Embryonic facial prominence (tissue), 1 donor: ENCODE results near the gene PEX26.
"Not testable (repeated sequence)": the region's sequence is repeated elsewhere in the genome, so short reads cannot be mapped to it uniquely, and the experiment has no call there.

ENCODE experiments used
- DNase-seq: peaks from one replicate; pipeline ENCODE4 v3.0.0-alpha.2; 2016; ENCODE audit errors: extremely low spot score

PEX26 gene

DNA sequence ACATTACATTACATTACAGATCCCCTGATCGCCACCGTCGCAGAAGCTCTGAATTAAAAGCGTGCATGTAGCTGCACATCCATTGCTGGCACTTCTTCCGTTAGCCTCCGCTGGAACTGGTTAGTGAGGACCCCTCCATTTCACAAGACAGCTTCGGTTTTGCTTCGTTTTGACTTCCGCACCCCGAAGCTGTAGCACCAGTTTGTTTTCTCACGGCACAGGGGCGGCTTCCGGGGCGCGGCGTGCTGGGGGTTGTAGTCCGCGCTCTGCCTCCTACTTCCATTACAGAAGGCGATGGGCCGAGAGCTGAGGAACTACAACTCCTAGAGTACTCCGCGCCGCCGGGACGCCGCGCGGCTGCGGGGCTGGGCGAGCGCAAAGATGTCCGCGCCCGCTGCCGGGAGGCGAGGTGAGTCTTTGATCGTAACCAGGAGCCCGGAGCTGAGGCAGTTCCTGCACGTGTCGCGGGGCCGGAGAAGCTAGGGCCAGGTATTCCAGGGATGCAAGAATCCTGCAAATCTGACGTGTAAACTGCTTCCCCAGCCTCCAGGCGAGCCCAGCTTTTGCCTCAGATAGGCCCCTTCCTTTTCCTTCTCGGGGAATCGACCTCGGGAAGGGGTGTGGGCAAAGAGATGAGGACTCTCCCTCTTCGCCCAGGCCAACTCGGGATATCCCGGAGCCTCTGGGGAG, at the start of gene PEX26:
PEX26 (plus strand) TSS at position 352 of the 690 bp plus-strand sequence. CDS start 387 bp downstream, outside the sequence.
- DNase-seq: peak; percentile 92

DNA sequence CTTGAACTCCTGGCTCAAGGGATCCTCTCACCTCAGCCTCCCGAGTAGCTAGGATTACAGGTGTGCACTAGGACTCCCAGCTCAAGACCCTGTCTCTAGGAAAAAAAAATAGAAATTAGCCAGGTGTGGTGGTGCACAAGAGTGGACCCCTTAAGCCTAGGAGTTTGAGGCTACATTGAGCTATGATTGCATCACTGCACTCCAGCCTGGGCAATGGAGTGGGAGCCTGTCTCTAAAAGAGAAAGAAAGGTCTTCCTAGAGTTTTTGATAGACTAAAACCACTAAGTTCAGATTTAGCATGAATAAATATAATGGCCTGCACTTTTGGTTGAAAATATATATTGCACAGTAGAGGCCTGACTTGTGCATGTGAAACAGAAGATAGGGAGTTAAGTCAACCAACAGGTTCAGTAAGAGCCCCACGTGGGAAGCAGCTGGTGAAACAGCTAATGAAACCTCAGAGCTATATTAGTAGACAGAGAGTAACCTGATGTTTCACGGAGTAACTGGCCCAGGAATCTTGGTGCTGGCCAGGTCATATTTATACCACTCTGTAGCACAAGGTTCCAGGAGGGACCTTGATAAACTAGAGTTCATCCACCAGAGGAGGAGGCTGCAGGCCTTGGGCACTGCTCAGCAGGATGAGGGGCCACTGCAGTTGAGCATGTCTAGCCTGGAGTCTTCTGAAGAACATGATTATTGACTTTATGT, 48.8 kb upstream of the PEX26 start:
- DNase-seq: no peak

DNA sequence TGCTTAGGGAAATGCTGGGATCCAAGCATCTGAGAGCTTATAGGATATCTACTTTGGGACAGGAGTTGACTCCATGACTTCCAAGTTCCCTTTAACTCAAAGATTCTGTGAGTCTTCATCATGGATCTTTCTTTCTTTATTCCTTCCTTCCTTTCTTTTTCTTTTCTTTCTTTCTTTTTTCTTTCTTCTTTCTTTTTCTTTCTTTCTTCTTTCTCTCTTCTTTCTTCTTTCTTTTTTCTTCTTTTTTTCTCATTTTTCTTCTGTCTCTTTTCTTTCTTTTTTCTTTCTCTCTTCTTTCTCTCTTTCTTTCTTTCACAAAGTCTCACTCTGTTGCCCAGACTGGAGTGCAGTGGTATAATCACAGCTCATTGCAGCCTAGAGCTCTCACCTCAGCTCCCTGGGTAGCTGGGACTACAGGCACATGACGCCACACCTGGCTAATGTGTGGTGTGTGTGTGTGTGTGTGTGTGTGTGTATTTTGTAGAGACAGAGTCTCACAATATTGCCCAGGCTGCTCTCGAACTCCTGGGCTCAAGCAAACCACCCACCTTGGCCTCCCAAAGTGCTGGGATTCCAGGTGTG, 48.0 kb upstream of the PEX26 start:
- DNase-seq: no peak

DNA sequence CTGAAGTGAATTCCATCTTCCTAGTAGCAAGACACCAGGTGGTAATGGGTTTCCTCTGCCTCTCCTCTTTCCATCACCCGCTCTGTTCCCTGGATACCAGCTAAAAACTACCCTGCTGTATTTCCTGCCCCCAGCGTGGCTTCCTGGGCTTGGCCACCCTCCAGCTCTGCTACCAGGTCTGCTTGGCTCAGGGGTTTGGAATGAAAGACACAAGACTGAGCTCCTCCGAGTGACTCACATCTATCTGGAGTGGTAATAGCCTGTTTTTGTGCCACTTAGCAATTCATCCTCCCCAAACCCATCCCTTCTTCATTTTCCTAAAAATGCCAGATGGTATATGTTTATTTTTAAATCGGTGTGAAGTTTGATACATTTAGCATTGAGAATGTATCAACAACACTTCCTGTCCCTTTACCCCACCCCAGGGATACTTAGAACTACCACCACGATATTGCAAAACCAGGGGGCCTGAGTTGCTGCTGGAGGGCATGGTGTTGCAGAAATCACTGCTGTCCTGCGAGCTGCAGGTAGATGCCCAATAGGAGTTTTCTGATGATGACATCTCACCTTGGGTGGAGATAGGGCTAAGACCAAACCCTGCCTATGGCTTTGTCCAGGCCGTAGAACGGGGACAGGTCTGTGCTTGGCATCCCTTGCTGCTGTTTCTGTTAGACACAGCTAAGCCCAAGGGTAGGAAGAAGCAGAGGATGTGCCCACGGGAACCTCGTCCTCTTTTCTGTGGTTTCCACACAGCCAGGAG, 45.9 kb upstream of the PEX26 start:
- no peak for DNase-seq

DNA sequence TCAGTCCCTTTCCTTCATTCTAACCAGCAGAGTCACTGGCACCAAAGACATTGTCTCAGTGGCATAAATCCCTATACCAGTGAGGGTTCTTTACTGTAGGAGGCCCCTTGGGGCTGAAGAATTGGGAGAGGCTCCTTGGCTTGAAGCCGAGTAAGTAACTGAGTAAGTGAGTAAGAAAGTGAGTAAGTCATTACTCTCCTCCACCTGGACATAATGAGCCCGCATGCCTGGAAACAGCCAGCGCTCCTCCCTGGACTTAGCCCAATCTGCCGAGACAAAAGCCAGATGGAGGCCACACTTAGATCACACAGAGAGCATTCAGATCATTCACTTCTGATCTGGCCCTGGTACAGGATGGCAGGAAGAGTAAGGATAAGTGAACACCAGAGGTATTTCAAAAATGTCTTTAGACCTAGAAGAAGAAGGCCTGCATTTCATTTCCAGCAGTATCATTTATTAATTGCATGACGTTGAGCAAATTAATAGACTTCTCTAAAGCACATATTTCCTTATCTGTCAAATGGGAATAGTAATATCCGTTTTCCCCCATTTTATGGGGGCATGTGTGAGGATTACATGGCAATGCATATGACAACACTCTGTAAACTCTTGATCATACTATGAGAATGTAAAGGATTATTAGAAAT, 45.2 kb upstream of the PEX26 start:
- no peak for DNase-seq

DNA sequence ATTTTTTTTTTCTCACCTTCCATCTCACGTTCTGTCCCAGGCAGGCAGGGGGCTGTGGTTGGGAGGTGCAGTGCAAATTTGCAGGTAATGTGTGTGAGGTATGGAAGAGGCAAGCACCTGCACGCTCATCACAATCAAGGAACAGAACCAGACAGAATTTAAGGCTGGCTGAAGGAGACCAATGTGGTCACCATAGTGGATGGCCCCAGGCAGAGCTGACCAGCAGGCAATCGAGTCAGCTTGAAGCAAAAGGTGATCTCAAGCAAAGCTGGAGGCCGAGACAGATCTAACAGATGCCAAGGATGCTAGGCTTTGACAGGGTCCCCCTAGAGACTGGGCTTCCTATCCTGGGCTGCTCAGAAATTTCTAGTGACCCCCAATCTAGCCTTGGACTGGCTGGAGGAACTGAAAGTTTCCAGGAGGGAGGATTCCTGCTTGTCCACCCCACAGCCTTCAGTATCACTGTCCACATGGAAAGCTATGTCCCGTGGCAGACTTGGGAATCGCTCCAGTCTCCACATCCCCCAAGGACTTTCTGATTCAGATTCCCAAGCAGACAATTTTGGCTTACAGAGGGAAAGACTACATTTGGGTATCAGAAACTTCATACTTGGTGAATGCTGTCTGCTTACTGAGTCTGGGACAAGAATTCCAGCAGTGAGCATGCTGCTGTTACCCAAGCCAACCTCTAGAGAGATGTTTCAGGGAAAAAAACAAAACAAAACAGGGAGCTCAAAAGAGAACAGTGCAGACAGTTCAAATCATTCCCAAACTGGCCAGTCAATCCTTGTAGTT, 44.4 kb upstream of the PEX26 start:
- no peak for DNase-seq

DNA sequence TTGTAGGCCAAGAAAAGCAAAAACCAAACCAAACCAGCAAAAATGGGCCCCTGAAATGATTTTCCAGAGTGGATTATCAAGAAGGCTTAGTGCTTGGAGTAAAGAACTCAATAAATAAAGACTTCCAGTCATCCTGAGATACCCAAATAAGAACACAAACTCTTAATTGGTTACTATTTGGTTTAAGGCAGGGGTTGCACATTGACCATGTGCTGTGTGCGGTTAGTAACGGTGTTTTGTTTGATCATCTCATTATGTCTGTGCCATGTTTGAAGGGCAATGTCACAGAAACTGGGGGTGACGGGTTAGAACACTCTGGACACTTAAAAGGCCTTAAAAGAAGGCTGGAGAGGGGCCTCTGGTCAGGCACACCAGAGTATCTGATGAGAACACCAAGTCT, 43.7 kb upstream of the PEX26 start:
- no peak for DNase-seq

DNA sequence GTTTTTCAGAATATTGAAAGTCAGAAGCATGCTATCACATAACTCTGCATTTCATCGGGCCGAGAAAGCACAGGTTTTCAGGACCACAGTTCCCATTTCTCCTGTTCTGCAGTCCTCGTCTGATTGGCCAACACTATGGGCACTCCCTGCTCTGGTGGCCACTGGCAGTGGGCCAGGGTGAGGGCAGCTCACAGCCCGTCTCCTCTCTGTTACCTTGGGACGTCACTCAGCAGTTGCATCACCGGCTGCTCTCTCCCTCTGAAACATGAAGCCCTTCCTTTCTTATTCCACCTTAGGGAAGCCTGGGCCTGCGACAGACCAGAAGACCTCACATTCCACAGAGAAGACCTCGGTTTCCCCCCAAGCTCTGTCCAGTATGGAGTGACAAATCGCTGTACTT, 42.0 kb upstream of the PEX26 start:
- no peak for DNase-seq

DNA sequence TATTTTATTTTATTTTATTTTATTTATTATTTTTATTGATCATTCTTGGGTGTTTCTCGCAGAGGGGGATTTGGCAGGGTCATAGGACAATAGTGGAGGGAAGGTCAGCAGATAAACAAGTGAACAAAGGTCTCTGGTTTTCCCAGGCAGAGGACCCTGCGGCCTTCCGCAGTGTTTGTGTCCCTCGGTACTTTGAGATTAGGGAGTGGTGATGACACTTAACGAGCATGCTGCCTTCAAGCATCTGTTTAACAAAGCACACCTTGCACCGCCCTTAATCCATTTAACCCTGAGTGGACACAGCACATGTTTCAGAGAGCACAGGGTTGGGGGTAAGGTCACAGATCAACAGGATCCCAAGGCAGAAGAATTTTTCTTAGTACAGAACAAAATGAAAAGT, 36.9 kb upstream of the PEX26 start:
- not testable (repeated sequence) for DNase-seq

DNA sequence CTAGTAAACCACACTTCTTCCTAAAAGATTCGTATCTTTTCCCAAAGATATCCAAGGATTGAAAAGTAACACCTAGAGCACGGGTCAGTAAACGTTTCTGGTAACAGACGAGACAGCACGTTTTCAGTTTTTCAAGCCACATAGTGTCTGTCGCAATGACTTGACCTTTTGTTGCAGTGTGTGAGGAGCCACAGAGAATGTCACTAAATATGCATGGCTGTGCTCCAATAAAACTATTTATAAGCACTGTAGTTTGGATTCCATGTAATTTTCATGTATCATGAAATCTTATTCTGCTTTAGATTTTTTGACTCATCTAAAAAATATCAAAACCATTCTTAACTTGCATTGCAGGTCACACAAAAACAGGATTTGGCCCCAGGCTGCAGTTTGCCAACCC, 35.1 kb upstream of the PEX26 start:
- no peak for DNase-seq

DNA sequence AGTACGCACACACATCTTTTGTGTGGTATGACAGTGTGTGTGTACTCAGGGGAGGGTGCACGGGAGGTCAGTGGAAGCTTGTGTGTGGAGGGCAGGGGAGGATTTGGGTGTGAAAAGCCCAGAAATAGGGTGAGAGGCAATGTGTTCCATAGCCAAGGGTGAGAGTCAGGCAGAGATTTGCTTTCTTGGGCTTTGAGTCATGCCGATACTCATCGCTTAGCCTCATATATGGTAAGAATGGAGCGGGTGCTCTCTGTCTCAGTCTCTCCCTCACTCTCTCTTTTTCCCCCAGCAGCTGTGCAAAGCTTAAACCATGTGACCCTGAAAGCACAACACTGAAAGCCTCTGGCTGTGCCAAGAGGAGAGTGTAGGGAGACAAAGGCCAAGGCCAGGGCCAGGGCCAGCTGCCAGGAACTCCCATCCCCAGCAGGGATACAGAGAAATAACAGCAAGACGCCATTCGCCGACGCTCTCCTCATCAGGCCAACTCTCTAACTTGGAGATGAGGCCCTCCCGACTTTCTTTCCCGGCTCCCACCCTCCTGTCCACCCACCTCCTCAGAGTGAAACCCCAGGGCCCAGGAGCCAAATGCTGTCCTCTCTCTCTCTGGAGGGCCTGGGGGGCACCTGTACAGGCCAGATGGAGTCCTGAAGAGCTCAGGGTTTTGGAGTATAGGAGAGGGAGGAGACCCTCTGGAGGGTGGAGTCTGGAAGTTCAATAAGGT, 33.1 kb upstream of the PEX26 start:
- no peak for DNase-seq

DNA sequence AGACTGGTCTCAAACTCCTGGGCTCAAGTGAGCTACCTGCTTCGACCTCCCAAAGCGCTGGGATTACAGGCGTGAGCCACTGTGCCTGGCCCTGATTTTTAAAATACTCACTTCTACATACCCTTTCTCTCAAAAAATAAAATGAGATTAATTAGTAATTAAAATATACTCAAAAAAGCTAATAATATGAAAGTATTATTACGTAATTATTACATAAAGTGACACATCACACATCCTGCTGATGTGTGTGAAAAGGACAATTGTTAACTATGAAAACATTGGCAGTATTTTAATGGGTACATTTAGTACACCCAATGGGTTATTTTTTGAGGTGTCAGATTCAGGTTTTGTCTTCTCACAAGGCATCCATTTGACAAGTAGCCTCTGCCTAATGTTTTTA, 32.0 kb upstream of the PEX26 start:
- no peak for DNase-seq

DNA sequence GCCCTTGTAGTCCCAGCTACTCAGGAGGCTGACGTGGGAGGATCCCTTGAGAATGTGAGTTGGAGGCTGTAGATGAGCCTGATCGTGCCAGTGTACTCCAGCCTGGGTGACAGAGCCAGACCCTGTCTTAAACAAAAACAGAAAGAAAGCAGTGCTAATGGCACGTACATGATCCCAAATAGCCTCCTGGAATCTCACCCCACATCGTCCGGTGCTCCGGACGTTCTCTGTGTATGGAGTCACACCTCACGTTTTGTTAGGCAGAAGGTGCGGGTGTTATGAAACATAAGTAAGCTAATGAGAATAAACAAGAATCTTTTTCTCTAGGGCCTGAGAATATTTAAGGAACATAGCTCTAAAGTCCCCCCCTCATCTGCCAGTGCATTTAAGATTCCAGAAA, 29.7 kb upstream of the PEX26 start:
- DNase-seq: no peak

DNA sequence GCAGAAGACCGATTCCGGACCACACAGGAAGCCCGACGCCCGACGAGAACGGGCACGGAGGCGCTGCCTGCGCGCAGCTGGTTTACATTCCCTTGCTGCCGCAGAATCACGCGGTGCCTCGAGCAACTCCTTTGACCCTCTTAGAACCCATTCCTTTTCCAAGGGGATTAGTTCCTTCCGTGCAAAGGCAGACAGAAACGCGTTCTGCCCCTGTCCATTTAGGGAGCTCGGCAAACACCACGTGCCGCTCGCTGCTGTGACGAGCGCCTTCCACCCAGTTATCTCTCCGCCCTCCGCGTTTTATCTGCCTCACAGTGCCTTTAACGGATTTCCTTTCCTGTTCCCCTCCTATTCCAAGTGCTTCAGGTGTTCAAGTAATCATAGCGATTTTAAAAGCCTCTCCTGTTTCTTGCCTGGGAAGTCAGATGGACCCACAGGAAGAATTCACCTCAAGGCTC, 29.3 kb upstream of the PEX26 start:
- DNase-seq: no peak

DNA sequence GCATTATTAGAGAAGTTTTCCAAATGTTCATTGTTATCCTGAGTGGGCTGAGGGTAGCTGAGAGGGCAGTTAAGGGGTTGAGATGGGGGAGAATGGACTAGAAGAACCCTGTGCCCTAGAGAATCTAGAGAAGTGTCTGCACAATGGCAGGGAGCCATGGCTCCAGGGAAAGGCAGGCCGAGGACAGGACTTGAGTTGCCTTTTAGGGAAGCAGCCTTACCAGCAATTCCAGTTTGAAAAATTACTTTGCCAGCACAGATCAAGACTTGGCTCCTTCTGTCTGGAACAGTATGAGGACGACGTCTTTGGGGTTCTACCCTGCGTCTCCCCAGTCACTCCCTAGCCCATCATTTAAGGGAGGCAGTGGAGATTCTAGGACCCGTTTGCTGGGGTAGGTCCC, 27.7 kb upstream of the PEX26 start:
- DNase-seq: no peak

DNA sequence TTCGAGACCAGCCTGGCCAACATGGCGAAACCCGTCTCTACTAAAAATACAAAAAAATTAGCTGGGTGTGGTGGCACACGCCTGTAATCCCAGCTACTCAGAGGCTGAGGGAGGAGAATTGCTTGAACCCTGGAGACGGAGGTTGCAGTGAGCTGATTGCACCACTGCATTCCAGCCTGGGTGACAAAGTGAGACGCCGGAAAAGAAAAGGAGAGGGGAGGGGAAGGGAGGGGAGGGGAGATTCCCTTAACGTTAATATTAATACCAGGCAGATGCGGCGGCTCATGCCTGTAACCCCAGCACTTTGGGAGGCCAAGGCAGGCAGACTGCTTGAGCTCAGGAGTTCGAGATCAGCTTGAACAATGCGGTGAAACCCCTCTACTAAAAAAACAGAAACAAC, 26.7 kb upstream of the PEX26 start:
- DNase-seq: not testable (repeated sequence)

DNA sequence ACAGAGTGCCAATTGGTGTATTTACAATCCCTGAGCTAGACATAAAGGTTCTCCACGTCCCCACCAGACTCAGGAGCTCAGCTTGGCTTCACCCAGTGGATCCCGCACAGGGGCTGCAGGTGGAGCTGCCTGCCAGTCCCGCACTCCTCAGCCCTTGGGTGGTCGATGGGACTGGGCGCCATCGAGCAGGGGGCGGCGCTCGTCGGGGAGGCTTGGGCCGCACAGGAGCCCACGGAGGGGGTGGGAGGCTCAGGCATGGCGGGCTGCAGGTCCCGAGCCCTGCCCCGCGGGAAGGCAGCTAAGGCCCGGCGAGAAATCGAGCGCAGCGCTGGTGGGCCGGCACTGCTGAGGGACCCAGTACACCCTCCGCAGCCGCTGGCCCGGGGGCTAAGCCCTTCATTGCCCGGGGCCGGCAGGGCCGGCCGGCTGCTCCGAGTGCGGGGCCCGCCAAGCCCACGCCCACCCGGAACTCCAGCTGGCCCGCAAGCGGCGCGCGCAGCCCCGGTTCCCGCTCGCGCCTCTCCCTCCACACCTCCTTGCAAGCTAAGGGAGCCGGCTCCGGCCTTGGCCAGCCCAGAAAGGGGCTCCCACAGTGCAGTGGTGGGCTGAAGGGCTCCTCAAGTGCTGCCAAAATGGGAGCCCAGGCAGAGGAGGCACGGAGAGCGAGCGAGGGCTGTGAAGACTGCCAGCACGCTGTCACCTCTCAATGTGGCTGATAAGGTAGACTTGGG, 24.4 kb upstream of the PEX26 start:
- not testable (repeated sequence) for DNase-seq

DNA sequence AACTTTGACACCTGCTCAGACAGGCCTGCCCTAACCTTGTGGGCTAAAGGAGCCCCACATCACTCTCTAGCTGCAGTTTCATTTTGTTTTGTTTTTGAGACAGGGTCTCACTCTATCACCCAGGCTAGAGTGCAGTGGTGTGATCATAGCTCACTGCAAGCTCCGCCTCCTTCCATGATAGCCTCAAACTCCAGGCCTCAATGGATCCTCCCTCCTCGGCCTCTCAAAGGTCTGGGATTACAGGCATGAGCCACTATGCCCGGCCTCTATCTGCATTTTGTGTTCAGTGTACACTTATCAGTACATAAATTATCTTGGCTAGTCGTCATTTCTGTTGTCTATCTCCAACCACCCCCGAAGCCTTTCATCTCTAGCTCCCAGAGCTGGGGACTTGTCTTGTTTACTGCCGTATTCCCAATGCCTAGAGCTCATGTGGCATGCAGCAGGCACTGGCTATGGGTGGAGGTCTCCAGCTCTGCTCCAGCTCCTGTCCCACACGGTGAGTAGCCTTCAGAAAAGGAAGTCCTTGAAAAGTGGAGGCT, 22.1 kb upstream of the PEX26 start:
- no peak for DNase-seq

DNA sequence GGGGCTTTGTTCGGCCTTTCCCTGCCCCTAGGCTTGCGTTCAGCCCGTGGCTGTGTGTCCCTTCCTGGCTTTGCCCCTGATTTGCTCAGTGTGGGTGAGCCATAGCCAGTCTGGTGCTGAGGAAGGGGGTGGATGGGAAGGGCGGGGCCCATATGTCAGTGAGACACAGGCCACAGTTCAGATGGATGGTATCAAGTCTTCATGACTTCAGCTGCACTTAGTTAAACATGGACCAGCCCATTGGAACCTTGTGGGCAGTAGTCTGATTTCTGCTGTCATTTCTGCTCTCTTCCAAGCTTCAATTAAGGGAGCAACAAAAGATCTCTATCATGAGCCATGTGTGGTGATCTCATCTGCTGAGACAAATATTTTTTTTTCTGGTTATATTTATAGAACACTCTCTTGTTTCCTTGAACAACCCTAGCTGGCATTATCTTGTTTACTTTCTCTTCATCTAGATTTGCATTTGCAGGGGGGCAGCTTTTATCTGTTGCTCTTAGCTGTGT, 21.6 kb upstream of the PEX26 start:
- no peak for DNase-seq
